Measurements from ENCODE around the gene SLC4A2.
"Not testable (repeated sequence)": the region's sequence is repeated elsewhere in the genome, so short reads cannot be mapped to it uniquely, and the experiment has no call there.

DNA sequence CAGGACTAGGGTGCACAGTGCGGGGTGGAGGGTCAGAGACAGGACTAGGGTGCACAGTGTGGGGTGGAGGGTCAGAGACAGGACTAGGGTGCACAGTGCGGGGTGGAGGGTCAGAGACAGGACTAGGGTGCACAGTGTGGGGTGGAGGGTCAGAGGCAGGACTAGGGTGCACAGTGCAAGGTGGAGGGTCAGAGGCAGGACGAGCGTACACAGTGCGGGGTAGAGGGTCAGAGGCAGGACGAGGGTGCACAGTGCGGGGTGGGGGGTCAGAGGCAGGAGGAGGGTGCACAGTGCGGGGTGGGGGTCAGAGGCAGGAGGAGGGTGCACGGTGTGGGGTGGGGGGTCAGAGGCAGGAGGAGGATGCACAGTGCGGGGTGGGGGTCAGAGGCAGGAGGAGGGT is 15.9 kb upstream of the SLC4A2 start:
- TF ChIP-seq, protein P1, sequence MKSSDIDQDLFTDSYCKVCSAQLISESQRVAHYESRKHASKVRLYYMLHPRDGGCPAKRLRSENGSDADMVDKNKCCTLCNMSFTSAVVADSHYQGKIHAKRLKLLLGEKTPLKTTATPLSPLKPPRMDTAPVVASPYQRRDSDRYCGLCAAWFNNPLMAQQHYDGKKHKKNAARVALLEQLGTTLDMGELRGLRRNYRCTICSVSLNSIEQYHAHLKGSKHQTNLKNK (CRISPR knock-in tag; IDR thresholded peaks at IDR 0.05), result not testable (repeated sequence)
- TF ChIP-seq, protein P2, sequence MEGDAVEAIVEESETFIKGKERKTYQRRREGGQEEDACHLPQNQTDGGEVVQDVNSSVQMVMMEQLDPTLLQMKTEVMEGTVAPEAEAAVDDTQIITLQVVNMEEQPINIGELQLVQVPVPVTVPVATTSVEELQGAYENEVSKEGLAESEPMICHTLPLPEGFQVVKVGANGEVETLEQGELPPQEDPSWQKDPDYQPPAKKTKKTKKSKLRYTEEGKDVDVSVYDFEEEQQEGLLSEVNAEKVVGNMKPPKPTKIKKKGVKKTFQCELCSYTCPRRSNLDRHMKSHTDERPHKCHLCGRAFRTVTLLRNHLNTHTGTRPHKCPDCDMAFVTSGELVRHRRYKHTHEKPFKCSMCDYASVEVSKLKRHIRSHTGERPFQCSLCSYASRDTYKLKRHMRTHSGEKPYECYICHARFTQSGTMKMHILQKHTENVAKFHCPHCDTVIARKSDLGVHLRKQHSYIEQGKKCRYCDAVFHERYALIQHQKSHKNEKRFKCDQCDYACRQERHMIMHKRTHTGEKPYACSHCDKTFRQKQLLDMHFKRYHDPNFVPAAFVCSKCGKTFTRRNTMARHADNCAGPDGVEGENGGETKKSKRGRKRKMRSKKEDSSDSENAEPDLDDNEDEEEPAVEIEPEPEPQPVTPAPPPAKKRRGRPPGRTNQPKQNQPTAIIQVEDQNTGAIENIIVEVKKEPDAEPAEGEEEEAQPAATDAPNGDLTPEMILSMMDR (IDR thresholded peaks at IDR 0.05), result not testable (repeated sequence)
